ENCODE measurements around the gene MTRF1L. TPM values are rescaled to one million over a fixed set of nuclear protein-coding genes. Genes with fewer than 3 reads are reported as not detected.

The MTRF1L gene
- polyA plus RNA-seq, 1 donor (not counting 4 experiments of a cell fraction or from before 2014, with no cell fraction given), result 19.0 TPM

DNA sequence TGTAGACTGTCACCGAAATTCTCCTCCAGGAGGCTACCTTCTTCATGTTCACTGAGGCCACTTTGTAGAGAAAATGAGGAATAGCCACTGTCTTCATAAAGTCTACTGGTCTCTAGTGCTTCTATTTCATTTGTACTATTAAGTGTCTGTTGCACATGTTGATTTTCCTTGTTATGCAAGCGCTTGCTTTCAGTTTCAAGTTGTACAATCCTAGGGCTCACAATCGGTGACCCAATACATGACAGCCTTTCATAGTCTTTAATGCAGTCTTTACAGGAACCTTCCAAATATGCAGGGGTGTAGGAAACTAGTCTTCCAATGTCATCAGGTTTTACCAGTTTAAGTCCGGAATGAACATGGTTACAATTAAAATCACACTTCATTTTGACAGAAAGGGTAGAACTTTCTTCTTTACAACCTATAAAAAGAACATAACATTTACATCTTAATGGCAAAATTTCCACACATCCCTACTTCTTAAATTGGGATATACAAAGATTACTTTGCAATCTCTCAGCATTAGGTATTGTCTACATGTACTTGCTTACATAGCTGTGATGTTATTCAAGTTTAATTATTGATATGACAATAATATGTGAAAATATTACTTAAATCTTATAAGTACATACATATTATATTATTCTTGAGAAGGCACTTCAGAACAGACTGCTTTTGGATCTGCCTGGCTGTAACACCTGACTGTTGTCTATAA is 27.1 kb downstream of the MTRF1L start:
- no peak for TF ChIP-seq EZH2 (IDR thresholded peaks at IDR 0.05; ENCODE audit: low read length)
- TF ChIP-seq, protein P1, sequence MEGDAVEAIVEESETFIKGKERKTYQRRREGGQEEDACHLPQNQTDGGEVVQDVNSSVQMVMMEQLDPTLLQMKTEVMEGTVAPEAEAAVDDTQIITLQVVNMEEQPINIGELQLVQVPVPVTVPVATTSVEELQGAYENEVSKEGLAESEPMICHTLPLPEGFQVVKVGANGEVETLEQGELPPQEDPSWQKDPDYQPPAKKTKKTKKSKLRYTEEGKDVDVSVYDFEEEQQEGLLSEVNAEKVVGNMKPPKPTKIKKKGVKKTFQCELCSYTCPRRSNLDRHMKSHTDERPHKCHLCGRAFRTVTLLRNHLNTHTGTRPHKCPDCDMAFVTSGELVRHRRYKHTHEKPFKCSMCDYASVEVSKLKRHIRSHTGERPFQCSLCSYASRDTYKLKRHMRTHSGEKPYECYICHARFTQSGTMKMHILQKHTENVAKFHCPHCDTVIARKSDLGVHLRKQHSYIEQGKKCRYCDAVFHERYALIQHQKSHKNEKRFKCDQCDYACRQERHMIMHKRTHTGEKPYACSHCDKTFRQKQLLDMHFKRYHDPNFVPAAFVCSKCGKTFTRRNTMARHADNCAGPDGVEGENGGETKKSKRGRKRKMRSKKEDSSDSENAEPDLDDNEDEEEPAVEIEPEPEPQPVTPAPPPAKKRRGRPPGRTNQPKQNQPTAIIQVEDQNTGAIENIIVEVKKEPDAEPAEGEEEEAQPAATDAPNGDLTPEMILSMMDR (optimal IDR thresholded peaks at IDR 0.05 in 1 of 3, IDR thresholded peaks at IDR 0.05 in 1 of 3, conservative IDR thresholded peaks at IDR 0.05 in 1 of 3; ENCODE audit: extremely low read depth in 1 of 3, insufficient read depth in 2 of 3, low read length in 3 of 3), result no peak
- H3K9me1 ChIP-seq (ENCODE audit: control insufficient read depth, extremely low read depth, insufficient read depth, low read length), result no peaks in the 10 kb centered on the region
- no peaks in the 10 kb centered on the region for H4K20me1 ChIP-seq (ENCODE audit: control insufficient read depth, extremely low read depth, insufficient read depth, low read length)
- no peaks in the 10 kb centered on the region for H3K27me3 ChIP-seq (ENCODE audit: control insufficient read depth, extremely low read depth, insufficient read depth, low read length)
- no peaks in the 10 kb centered on the region for H3K9me3 ChIP-seq (ENCODE audit: control insufficient read depth, low read depth, low read length)
- DNase-seq (ENCODE audit: low read depth, low spot score) (no peak), FAIRE-seq (peak; percentile 5)
- no peak overlapping the region for H3K4me3 ChIP-seq (ENCODE audit: control insufficient read depth in 2 of 3, extremely low read depth in 1 of 3, insufficient read depth in 2 of 3, low read depth in 1 of 3, low read length in 3 of 3)
- dilution Hi-C loops (cut with MboI; ENCODE audit: extremely low pct_ligation_motif_present, low sequenced_read_pairs), result no loop called here
- peaks cover 8% of the 10 kb centered on the region for H3K4me1 ChIP-seq (ENCODE audit: control insufficient read depth, extremely low read depth, insufficient read depth, low read length)
- no peak overlapping the region for H3K9ac ChIP-seq (ENCODE audit: control insufficient read depth, extremely low read depth, insufficient read depth, low read length)
- no peak overlapping the region for H3K27ac ChIP-seq (ENCODE audit: control insufficient read depth, insufficient read depth, low read length)
- H3K4me2 ChIP-seq (ENCODE audit: control insufficient read depth, extremely low read depth, insufficient read depth, low read depth, low read length), result no peak overlapping the region
- H3K79me2 ChIP-seq (ENCODE audit: control insufficient read depth, insufficient read depth, low read length), result peaks cover 72% of the 10 kb centered on the region
- no peak overlapping the region for H2AFZ ChIP-seq (ENCODE audit: control insufficient read depth, low read length)
- peaks cover 0 to 19% of the 10 kb centered on the region in 2 experiments for H3K36me3 ChIP-seq (ENCODE audit: control insufficient read depth in 2 of 2, extremely low read depth in 1 of 2, insufficient read depth in 2 of 2, low read length in 2 of 2)

DNA sequence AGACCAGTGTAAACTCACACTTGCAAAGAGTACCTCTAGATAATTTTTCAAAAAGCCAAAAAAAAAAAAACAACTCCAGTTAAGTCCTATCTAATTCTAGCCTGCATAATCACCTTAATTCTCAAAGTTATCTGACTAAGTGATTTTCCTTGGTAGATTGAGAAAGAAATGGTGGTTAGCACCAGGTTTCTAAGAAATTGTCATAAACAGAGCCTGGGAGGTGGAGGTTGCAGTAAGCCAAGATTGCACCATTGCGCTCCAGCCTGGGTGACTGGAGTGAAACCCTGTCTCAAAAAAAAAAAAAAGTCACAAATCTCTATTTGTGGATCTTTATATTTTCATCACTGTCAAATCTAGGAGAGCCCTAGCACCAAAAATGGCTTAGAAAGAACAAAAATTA is 28.6 kb downstream of the MTRF1L start:
- no peaks in the 10 kb centered on the region for H3K9me1 ChIP-seq (ENCODE audit: control insufficient read depth, extremely low read depth, insufficient read depth, low read length)
- no peaks in the 10 kb centered on the region for H3K27me3 ChIP-seq (ENCODE audit: control insufficient read depth, extremely low read depth, insufficient read depth, low read length)
- dilution Hi-C loops (cut with MboI; ENCODE audit: extremely low pct_ligation_motif_present, low sequenced_read_pairs), result no loop called here
- H3K4me1 ChIP-seq (ENCODE audit: control insufficient read depth, extremely low read depth, insufficient read depth, low read length), result no peaks in the 10 kb centered on the region
- no peaks in the 10 kb centered on the region for H3K9me3 ChIP-seq (ENCODE audit: control insufficient read depth, low read depth, low read length)
- H3K4me3 ChIP-seq (ENCODE audit: control insufficient read depth in 2 of 3, extremely low read depth in 1 of 3, insufficient read depth in 2 of 3, low read depth in 1 of 3, low read length in 3 of 3), result no peak overlapping the region
- no peak overlapping the region for H3K27ac ChIP-seq (ENCODE audit: control insufficient read depth, insufficient read depth, low read length)
- DNase-seq (ENCODE audit: low read depth, low spot score) (no peak), FAIRE-seq (no peak)
- no peak overlapping the region for H3K4me2 ChIP-seq (ENCODE audit: control insufficient read depth, extremely low read depth, insufficient read depth, low read depth, low read length)
- H3K9ac ChIP-seq (ENCODE audit: control insufficient read depth, extremely low read depth, insufficient read depth, low read length), result no peak overlapping the region
- TF ChIP-seq, protein P1 (optimal IDR thresholded peaks at IDR 0.05 in 1 of 3, IDR thresholded peaks at IDR 0.05 in 1 of 3, conservative IDR thresholded peaks at IDR 0.05 in 1 of 3; ENCODE audit: extremely low read depth in 1 of 3, insufficient read depth in 2 of 3, low read length in 3 of 3), result no peak
- no peak for TF ChIP-seq EZH2 (IDR thresholded peaks at IDR 0.05; ENCODE audit: low read length)
- no peaks in the 10 kb centered on the region for H4K20me1 ChIP-seq (ENCODE audit: control insufficient read depth, extremely low read depth, insufficient read depth, low read length)
- no peak overlapping the region for H2AFZ ChIP-seq (ENCODE audit: control insufficient read depth, low read length)
- H3K36me3 ChIP-seq (ENCODE audit: control insufficient read depth in 2 of 2, extremely low read depth in 1 of 2, insufficient read depth in 2 of 2, low read length in 2 of 2), result peaks cover 0 to 19% of the 10 kb centered on the region in 2 experiments
- H3K79me2 ChIP-seq (ENCODE audit: control insufficient read depth, insufficient read depth, low read length), result peaks cover 58% of the 10 kb centered on the region

Data from keratinocyte (primary cell).